Measurements from ENCODE around the gene LYVE1. TPM values are rescaled to one million over a fixed set of nuclear protein-coding genes. Genes with fewer than 3 reads are reported as not detected.

The LYVE1 gene
- total and polyA plus RNA-seq, 12 donors: 5.3 to 118 (median 21.0) TPM

GRCh38 chr11:10587388-10587787 is 18.9 kb upstream of the LYVE1 start:
- Histone ChIP-seq H3K27me3 (no peaks in the 10 kb centered on the region), H3K9me3 (no peaks in the 10 kb centered on the region), H3K27ac (peak overlapping the region in 3 of 10 donors; percentile 2 to 9 (median 5)), H3K4me1 (peaks cover 8 to 57% (median 32%) of the 10 kb centered on the region in 9 donors), H3K36me3 (peaks cover 0 to 3% (median 0%) of the 10 kb centered on the region in 9 donors), H3K4me3 (no peak overlapping the region)
- TF ChIP-seq, protein P1, sequence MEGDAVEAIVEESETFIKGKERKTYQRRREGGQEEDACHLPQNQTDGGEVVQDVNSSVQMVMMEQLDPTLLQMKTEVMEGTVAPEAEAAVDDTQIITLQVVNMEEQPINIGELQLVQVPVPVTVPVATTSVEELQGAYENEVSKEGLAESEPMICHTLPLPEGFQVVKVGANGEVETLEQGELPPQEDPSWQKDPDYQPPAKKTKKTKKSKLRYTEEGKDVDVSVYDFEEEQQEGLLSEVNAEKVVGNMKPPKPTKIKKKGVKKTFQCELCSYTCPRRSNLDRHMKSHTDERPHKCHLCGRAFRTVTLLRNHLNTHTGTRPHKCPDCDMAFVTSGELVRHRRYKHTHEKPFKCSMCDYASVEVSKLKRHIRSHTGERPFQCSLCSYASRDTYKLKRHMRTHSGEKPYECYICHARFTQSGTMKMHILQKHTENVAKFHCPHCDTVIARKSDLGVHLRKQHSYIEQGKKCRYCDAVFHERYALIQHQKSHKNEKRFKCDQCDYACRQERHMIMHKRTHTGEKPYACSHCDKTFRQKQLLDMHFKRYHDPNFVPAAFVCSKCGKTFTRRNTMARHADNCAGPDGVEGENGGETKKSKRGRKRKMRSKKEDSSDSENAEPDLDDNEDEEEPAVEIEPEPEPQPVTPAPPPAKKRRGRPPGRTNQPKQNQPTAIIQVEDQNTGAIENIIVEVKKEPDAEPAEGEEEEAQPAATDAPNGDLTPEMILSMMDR (IDR thresholded peaks at IDR 0.05): no peak
- intact Hi-C loops (cut with DNase I): no loop called here
- DNase-seq (no peak), ATAC-seq (no peak)
- 94 to 96% methylated on average over 7 of the region's 7 CpGs for WGBS, 2 donors

DNA sequence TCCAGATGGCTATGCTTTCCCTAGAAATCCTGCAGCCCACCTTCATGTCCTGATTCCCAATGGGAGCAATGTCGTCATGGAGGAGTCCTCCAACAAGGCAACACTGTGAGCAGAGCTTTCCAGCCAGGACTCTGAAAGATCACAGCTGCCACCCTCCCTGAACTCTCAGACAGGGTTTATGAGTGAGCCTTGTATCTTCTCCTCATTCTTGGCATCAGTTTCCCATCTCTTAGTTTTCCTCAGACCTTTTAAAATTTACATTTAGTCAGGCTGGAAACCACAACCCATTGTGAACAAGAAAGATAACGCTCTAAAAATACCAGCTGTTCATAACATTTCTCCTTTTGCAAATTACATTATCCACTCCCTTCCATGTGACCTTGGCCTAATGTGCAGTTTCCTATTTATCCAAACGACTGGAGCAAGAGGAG is 15.6 kb upstream of the LYVE1 start:
- 12 to 23% methylated on average over 3 of the region's 3 CpGs for WGBS, 2 donors
- no peaks in the 10 kb centered on the region for H3K9me3 ChIP-seq
- H3K27ac ChIP-seq: peak overlapping the region in 5 of 10 donors; percentile 32 to 88 (median 44)
- TF ChIP-seq, protein P1 (IDR thresholded peaks at IDR 0.05): no peak
- H3K36me3 ChIP-seq: peaks cover 0 to 20% (median 0%) of the 10 kb centered on the region in 9 donors
- ATAC-seq: peak in 3 of 8 donors; percentile 13 to 20 (median 18)
- H3K4me1 ChIP-seq: peaks cover 8 to 68% (median 43%) of the 10 kb centered on the region in 9 donors
- intact Hi-C loops (cut with DNase I): loop anchor here in 1 of 10 donors (5.0 kb wide), 1 partner anchor 68 kb away; no protein-coding TSS in a partner anchor
- H3K4me3 ChIP-seq: no peak overlapping the region
- no peaks in the 10 kb centered on the region for H3K27me3 ChIP-seq
- DNase-seq: no peak

- WGBS, 2 donors: 62 to 76% methylated on average over 4 of the region's 4 CpGs
- peak; percentile 66 to 85 (median 74) for ATAC-seq
- Histone ChIP-seq H3K27me3 (no peaks in the 10 kb centered on the region), H3K4me1 (peaks cover 8 to 61% (median 36%) of the 10 kb centered on the region in 9 donors), H3K36me3 (peaks cover 0 to 22% (median 0%) of the 10 kb centered on the region in 9 donors), H3K27ac (peak overlapping the region in 6 of 10 donors; percentile 3 to 88 (median 40)), H3K9me3 (no peaks in the 10 kb centered on the region), H3K4me3 (no peak overlapping the region)
- TF ChIP-seq, protein P1 (IDR thresholded peaks at IDR 0.05): no peak
- DNase-seq: peak in 1 of 2 donors; percentile 33
- intact Hi-C loops (cut with DNase I): loop anchor here in 1 of 10 donors (5.0 kb wide), 1 partner anchor 71 kb away; no protein-coding TSS in a partner anchor
Observed at GRCh38 chr11:10581481-10582019, 13.1 kb upstream of the LYVE1 start.

DNA sequence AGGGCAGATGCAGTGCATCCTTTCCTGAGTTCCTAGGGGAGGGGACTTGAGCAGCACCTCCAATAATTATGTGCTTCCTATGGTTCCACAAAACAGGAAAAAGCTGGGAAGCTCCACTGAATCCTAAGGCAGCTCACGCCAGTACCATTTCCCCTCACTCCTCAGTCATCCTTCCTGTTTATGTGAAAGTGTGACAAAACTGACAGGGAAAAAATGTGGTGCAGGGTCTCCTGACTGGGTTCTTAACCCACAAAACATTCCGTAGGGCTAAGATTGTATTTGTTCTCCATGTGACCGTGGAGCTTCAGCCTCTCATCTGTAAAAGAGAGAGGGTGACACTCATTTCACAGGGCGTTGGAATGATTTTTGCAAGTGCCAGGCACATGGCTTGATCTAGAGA is 12.2 kb upstream of the LYVE1 start:
- Histone ChIP-seq H3K27me3 (no peaks in the 10 kb centered on the region), H3K4me3 (no peak overlapping the region), H3K27ac (peak overlapping the region in 7 of 10 donors; percentile 3 to 88 (median 28)), H3K9me3 (no peaks in the 10 kb centered on the region), H3K4me1 (peaks cover 8 to 57% (median 36%) of the 10 kb centered on the region in 9 donors), H3K36me3 (peaks cover 0 to 22% (median 0%) of the 10 kb centered on the region in 9 donors)
- intact Hi-C loops (cut with DNase I): loop anchor here in 1 of 10 donors (5.0 kb wide), 1 partner anchor 72 kb away; no protein-coding TSS in a partner anchor
- DNase-seq (no peak), ATAC-seq (peak in 2 of 8 donors; percentile 28 to 31)
- TF ChIP-seq, protein P1 (IDR thresholded peaks at IDR 0.05): no peak
- 73 to 82% methylated on average over 4 of the region's 4 CpGs for WGBS, 2 donors

Measured in heart right ventricle (tissue), 16 donors.